PC-9 (cell line): ENCODE data around the gene NR1H3. TPM values are rescaled to one million over a fixed set of nuclear protein-coding genes. Genes with fewer than 3 reads are reported as not detected.

Experiments used
- BruUV-seq: library from RNA; stranded (reverse); fragments of 400-500 nt; replicated peaks from 2 replicates; lab custom pipeline; 2021; lab: Mats Ljungman, UMichigan
- CTCF ChIA-PET: fragments of 300-600 bp; sonication (Branson Sonifier 250); formaldehyde crosslinking; loops from one replicate; lab custom pipeline; 2022; ENCODE audit warnings: antibody characterized with exemption; lab: Charles Lee
- POLR2A ChIA-PET: fragments of 300-600 bp; sonication (Branson Sonifier 250); formaldehyde crosslinking; loops from one replicate; lab custom pipeline; 2022; ENCODE audit warnings: antibody characterized with exemption; ENCODE audit not compliant: unreplicated experiment; lab: Charles Lee
- DNase-seq, 2 experiments: peaks; one replicate each; pipeline versions ENCODE4 v3.0.0 to v3.0.0-alpha.2; 2015 to 2022; ENCODE audit warnings: mixed read lengths in 1 of 2
- H2AFZ ChIP-seq: fragments of 200-600 bp; sonication (generic); 2 replicates; pipeline ENCODE4 v1.8.1; 2017; ENCODE audit warnings: antibody characterized with exemption
- H3F3A ChIP-seq: fragments of 200-600 bp; sonication (generic); 2 replicates; pipeline ENCODE4 v1.8.1; 2017; ENCODE audit warnings: antibody characterized with exemption, mild to moderate bottlenecking, low read depth; ENCODE audit not compliant: insufficient read depth
- H3K27ac ChIP-seq: fragments of 200-600 bp; sonication (generic); 2 replicates; pipeline ENCODE4 v1.6.1; 2016; ENCODE audit warnings: mixed run types
- H3K27me3 ChIP-seq: fragments of 200-600 bp; sonication (generic); 2 replicates; pipeline ENCODE4 v1.6.1; 2016; ENCODE audit warnings: low read depth, mixed run types; ENCODE audit not compliant: insufficient read depth
- H3K36me3 ChIP-seq: fragments of 200-600 bp; sonication (generic); 2 replicates; pipeline ENCODE4 v1.6.1; 2016; ENCODE audit warnings: low read depth, mixed run types
- H3K4me1 ChIP-seq: fragments of 200-600 bp; sonication (generic); replicated peaks from 2 replicates; pipeline ENCODE4 v1.6.1; 2016; ENCODE audit warnings: mixed run types; ENCODE audit not compliant: insufficient read depth
- H3K4me2 ChIP-seq: fragments of 200-600 bp; sonication (generic); 2 replicates; pipeline ENCODE4 v1.6.1; 2017; ENCODE audit warnings: mixed run types
- H3K4me3 ChIP-seq: fragments of 200-600 bp; sonication (generic); 2 replicates; pipeline ENCODE4 v1.6.1; 2016; ENCODE audit warnings: mixed run types
- H3K79me2 ChIP-seq: fragments of 200-600 bp; sonication (generic); 2 replicates; pipeline ENCODE4 v1.6.1; 2017; ENCODE audit warnings: low read depth, mixed run types
- H3K9me2 ChIP-seq: fragments of 200-600 bp; sonication (generic); 2 replicates; pipeline ENCODE4 v1.8.1; 2017; ENCODE audit warnings: mild to moderate bottlenecking; ENCODE audit not compliant: insufficient read depth
- H3K9me3 ChIP-seq: fragments of 200-600 bp; sonication (generic); 2 replicates; pipeline ENCODE4 v1.8.1; 2016; ENCODE audit warnings: low read depth; ENCODE audit not compliant: insufficient read depth
- H4K20me1 ChIP-seq: fragments of 200-600 bp; sonication (generic); 2 replicates; pipeline ENCODE4 v1.8.1; 2017; ENCODE audit not compliant: insufficient read depth
- CTCF ChIP-seq: fragments of 200-600 bp; sonication (generic); conservative IDR thresholded peaks from 2 replicates; pipeline ENCODE4 v1.6.1; 2017; ENCODE audit warnings: mixed run types, antibody characterized with exemption, mild to moderate bottlenecking, moderate library complexity
- EZH2 ChIP-seq: fragments of 200-600 bp; sonication (generic); IDR thresholded peaks from 2 replicates; pipeline ENCODE4 v1.8.0; 2017; ENCODE audit warnings: antibody characterized with exemption, low read depth
- intact Hi-C: fragments of 100-400 bp; cut with micrococcal nuclease; formaldehyde crosslinking; loops from one replicate; pipeline ENCODE4 v1.10.0; 2022; ENCODE audit not compliant: unreplicated experiment
- total RNA-seq: library from RNA; stranded (reverse); gene quantifications from 2 replicates; pipeline ENCODE4 v1.2.3, GENCODE V29; 2021

NR1H3 gene
- total RNA-seq, 1 experiment from 2014 or later = 90.4 TPM

DNA sequence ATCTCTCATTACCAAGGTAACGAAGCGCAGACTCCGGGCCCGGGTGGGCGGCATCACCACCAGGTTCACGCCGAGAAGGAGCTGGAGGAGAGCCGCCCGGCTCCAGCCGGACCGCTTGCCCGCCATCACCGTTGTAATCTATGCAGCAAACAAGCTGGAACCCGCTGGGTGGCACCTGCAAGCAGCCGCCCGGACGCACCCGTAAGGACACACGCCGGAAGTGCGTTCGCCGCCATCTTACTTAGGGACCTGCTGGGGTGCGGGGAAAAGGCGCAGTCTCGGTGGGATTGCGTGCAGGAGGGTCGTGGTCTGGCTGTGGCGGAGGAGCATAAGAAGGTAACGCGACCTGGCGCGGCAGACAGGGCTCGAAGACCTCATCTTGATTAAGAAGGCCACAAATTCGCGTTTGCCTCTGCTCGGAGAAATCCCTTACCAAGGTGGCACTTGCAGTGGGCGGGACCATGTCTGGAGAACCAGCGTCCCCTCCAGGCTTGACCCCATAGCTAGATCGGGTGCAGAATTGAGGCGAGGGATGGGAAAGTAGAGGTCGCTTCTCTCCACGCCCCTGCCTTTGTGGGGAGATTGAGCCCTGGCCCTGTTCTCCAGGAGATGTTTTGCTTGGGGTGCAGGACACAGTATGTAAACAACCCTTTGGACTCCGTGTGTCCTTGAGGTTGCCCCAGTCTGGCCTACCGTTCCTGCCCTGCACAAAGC is 9.0 kb upstream of the NR1H3 start, which contains the start of gene ACP2:
TSS of gene ACP2 (minus strand) at position 151 of the 714 bp plus-strand sequence. CDS start at position 126, 25 bp downstream.
- Histone ChIP-seq H4K20me1 (no peaks in the 10 kb centered on the region), H3K4me1 (peaks cover 33% of the 10 kb centered on the region), H3K27ac (peak within 1 kb of the TSS; percentile 33), H3K4me2 (peak within 1 kb of the TSS; percentile 99), H2AFZ (peak within 1 kb of the TSS; percentile 99), H3K79me2 (peaks cover 44% of the 10 kb centered on the region), H3K4me3 (peak within 1 kb of the TSS; percentile 74), H3F3A (peaks cover 7% of the 10 kb centered on the region), H3K36me3 (no peaks in the 10 kb centered on the region), H3K9me3 (no peaks in the 10 kb centered on the region), H3K27me3 (no peaks in the 10 kb centered on the region), H3K9me2 (no peaks in the 10 kb centered on the region)
- peak; percentile 77 to 88 for DNase-seq
- intact Hi-C loops = loop anchor here (1.0 to 2.0 kb wide), 2 partner anchors 64 to 72 kb away; partner anchors contain the start of gene ARFGAP2
- ChIA-PET CTCF (interaction anchor here (0.8 to 1.6 kb wide), 6 partner anchors 9 to 106 kb away, joined by 3 to 7 read pairs (median 4); partner anchors contain the start of gene NR1H3), POLR2A (interaction anchor here (0.5 to 1.4 kb wide), 9 partner anchors 9 to 345 kb away, joined by 3 to 15 read pairs (median 5); partner anchors contain the start of gene NR1H3)
- TF ChIP-seq EZH2 = no peak
- no peak; the same call in 1 of the 2 replicates for TF ChIP-seq CTCF
- BruUV-seq = TSS peak; percentile 79

DNA sequence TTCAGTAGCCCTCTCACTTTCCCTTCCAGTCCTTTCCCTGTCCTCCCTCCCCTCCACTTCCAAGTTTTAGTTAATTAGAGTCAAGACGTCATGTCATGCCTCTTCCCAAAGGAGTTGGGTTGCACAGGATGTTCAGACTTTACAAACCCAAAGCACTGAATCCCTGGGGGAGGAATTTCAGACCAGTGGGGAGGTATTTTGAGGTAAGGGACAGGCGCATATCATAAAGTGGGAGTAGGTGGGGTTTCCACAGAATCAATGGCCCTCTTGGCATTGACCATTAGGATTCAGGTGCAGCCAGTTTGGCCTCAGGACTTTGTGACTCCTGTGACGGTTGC is 8.4 kb upstream of the NR1H3 start:
- no peaks in the 10 kb centered on the region for H3K9me3 ChIP-seq
- peak overlapping the region; percentile 99 for H2AFZ ChIP-seq
- TF ChIP-seq CTCF (no peak), EZH2 (no peak)
- no peaks in the 10 kb centered on the region for H3K27me3 ChIP-seq
- no peaks in the 10 kb centered on the region for H3K9me2 ChIP-seq
- H3K79me2 ChIP-seq = peaks cover 46% of the 10 kb centered on the region
- intact Hi-C loops = loop anchor here (2.0 kb wide), 1 partner anchor 73 kb away; the partner anchor contains the start of gene ARFGAP2
- no peaks in the 10 kb centered on the region for H4K20me1 ChIP-seq
- peaks cover 1% of the 10 kb centered on the region for H3F3A ChIP-seq
- H3K4me2 ChIP-seq = peak overlapping the region; percentile 99
- 0 out of 2 replicates have a peak overlapping the region, but pooled peaks have one; percentile 33 for H3K27ac ChIP-seq
- no peaks in the 10 kb centered on the region for H3K36me3 ChIP-seq
- no TSS peak for BruUV-seq
- H3K4me1 ChIP-seq = peaks cover 34% of the 10 kb centered on the region
- peak overlapping the region; percentile 74 for H3K4me3 ChIP-seq
- no peak for DNase-seq
- ChIA-PET POLR2A (interaction anchor here (0.5 to 1.4 kb wide), 8 partner anchors 8 to 346 kb away, joined by 3 to 15 read pairs (median 6); partner anchors contain the start of gene NR1H3), CTCF (interaction anchor here (1.6 kb wide), 2 partner anchors 10 to 65 kb away, joined by 3 to 7 read pairs; no protein-coding TSS in a partner anchor)

DNA sequence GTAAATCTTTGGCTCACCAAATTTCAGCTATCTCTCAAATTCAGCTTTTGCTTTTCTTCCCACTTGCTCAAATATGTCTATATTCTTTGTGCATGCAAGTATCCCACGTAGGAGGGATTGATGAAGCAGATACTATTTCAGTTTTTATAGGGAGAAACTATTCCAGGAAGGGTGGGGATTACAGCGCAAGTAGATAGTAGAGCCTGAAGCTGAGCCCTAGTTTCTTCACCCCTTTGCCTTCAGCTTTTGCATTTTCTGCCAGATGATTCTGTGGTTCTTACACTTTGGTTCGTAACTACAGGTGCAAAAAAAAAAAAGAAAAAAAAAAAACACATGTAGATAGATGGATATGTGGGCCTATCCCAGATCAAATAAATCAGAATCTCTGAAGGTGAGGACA is 6.0 kb upstream of the NR1H3 start:
- CTCF ChIA-PET = interaction anchor here (0.6 to 1.1 kb wide), 2 partner anchors 24 to 35 kb away, joined by 4 to 5 read pairs; no protein-coding TSS in a partner anchor

More for the DNA sequence above, 6.0 kb upstream of the NR1H3 start:
- no peaks in the 10 kb centered on the region for H3K9me2 ChIP-seq
- H3K4me2 ChIP-seq = no peak overlapping the region
- BruUV-seq = no TSS peak
- POLR2A ChIA-PET = no interaction called here
- no peak for DNase-seq
- H3K4me3 ChIP-seq = no peak overlapping the region
- peaks cover 46% of the 10 kb centered on the region for H3K79me2 ChIP-seq
- no peaks in the 10 kb centered on the region for H3K36me3 ChIP-seq
- no peaks in the 10 kb centered on the region for H4K20me1 ChIP-seq
- H2AFZ ChIP-seq = no peak overlapping the region
- H3F3A ChIP-seq = peaks cover 7% of the 10 kb centered on the region
- TF ChIP-seq EZH2 = no peak
- no peak for TF ChIP-seq CTCF
- H3K4me1 ChIP-seq = peaks cover 50% of the 10 kb centered on the region
- intact Hi-C loops = no loop called here
- H3K9me3 ChIP-seq = no peaks in the 10 kb centered on the region
- H3K27ac ChIP-seq = no peak overlapping the region
- H3K27me3 ChIP-seq = no peaks in the 10 kb centered on the region
